ENCODE results near the gene RPTOR. TPM values are rescaled to one million over a fixed set of nuclear protein-coding genes. Genes with fewer than 3 reads are reported as not detected.

RPTOR gene
- total RNA-seq, 2 experiments from 2014 or later, result 60.0 to 67.2 TPM

DNA sequence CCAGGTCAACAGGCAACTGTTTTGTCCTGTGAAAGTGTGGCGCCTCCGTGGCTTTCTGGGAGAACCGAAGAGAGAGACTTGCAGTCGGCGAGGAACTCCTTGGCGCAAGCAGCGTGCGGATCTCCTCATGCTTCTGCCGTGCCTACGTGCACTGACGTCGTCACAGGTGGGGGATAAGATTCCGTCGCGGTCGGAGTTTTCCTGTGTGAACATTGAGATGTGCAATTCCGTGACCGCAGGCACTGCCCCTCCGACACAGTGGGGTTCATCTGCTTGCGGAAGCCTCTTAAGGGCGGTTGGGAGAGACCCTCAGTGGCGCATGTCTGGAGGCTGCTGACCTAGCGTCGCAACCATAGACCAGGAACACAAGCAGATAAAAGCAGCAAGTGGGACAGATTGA is 234.7 kb downstream of the RPTOR start:
- POLR2A ChIA-PET, result no interaction called here
- CTCF ChIA-PET, result no interaction called here

GRCh38 chr17:80779961-80780380 is 235.3 kb downstream of the RPTOR start:
- POLR2A ChIA-PET, result interaction anchor here (0.6 to 0.9 kb wide), 2 partner anchors 10 to 503 kb away, joined by 4 read pairs; no protein-coding TSS in a partner anchor
- CTCF ChIA-PET, result interaction anchor here (1.4 kb wide), 1 partner anchor 14 kb away, joined by 3 read pairs; no protein-coding TSS in a partner anchor

GRCh38 chr17:80780381-80781198 is 236.0 kb downstream of the RPTOR start:
- ChIA-PET POLR2A (interaction anchor here (0.9 kb wide), 1 partner anchor 9 kb away, joined by 4 read pairs; no protein-coding TSS in a partner anchor), CTCF (interaction anchor here (1.1 to 2.0 kb wide), 3 partner anchors 11 to 119 kb away, joined by 3 to 6 read pairs (median 3); no protein-coding TSS in a partner anchor)

GRCh38 chr17:80781211-80781610 is 236.6 kb downstream of the RPTOR start:
- POLR2A ChIA-PET, result no interaction called here
- CTCF ChIA-PET, result interaction anchor here (1.1 to 2.0 kb wide), 3 partner anchors 10 to 118 kb away, joined by 3 to 6 read pairs (median 3); no protein-coding TSS in a partner anchor

DNA sequence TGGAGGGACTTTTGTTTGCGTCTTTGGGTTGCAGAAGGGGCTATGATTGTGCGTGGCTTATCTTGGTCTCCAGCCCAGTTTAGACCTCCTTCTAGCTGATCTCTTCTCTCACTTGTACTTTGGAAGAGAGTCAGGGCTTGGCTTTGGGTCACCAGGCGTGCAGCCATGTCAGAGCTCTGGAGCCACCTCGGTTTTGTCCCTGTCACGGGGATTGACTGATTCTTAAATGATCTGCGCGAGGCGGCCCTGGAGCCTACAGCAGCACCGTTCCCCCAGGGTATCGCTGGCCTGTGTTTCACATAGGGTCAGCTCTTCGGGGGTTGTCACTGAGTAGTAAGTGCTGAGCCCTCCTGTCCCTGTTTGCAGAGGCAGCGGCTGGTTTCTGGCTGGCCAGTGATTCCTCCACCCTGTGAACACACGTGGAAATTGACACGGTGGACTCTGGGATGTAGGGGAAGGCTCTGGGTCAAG is 237.2 kb downstream of the RPTOR start:
- ChIA-PET CTCF (interaction anchor here (1.1 to 2.0 kb wide), 2 partner anchors 9 to 118 kb away, joined by 3 to 6 read pairs; no protein-coding TSS in a partner anchor), POLR2A (no interaction called here)

DNA sequence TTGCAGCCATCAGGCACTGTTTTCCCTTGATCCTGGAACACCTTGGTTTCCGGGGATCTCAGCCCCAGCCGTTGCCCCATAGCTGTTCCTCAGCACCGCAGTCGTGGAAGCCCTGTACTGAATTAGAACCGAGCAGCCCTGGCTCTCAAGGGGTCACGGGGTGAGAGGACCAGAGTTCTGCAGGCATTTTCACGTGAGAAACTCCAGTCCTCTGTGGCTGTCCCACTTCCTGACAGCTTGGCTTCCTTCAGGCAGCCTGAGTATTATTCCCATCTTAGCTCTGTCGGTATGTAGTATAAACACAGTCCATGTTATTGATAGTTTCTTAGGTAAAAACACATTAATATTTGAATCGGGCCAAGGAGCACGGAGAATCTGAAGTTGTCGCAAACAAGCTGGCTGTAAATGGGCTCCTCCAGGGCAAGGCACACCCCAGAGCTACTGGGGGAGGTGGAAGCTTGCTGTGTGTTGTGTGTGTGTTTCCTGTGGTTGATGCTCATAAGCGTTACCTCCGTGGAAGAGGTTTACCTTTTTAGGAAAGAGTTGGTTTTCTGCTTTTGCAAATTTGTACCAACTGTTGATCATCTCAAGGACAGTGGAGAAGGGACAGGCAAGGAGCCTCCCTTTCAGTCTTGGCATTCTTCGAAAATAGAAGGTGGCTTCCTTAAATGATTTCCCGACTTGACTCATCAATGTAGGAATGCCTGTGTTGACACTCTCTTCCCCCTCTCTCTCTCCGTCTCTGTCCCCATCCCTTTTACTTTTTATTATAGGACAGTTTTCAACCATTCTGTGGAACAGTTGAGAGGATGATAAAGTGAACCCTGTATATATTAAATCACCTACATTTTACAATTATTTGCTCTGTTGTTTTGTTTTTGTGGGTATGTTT is 238.1 kb downstream of the RPTOR start:
- ChIA-PET POLR2A (interaction anchor here (0.6 kb wide), 1 partner anchor 328 kb away, joined by 4 read pairs; no protein-coding TSS in a partner anchor), CTCF (interaction anchor here (0.7 to 2.0 kb wide), 2 partner anchors 9 to 51 kb away, joined by 3 to 6 read pairs; no protein-coding TSS in a partner anchor)

GRCh38 chr17:80783486-80783885 is 238.8 kb downstream of the RPTOR start:
- POLR2A ChIA-PET, result no interaction called here

DNA sequence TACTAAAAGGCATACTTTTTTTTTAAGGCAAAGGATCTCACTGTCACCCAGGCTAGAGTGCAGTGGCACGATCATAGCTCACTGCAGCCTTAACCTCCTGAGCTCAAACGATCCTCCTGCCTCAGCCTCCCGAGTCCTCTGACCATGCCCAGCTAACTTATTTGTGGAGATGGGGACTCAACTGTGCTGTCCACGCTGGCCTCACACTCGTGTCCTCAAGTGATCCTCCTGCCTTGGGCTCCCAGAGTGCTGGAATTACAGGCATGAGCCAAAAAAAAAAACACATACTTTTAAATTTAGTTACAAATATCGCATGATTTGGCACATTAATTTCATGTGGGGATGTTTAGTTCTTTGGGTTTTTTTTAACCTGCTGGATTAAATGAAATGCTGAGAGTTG is 239.3 kb downstream of the RPTOR start:
- POLR2A ChIA-PET, result no interaction called here
- CTCF ChIA-PET, result no interaction called here

More at GRCh38 chr17:80783486-80783885, 238.8 kb downstream of the RPTOR start:
- CTCF ChIA-PET, result no interaction called here

DNA sequence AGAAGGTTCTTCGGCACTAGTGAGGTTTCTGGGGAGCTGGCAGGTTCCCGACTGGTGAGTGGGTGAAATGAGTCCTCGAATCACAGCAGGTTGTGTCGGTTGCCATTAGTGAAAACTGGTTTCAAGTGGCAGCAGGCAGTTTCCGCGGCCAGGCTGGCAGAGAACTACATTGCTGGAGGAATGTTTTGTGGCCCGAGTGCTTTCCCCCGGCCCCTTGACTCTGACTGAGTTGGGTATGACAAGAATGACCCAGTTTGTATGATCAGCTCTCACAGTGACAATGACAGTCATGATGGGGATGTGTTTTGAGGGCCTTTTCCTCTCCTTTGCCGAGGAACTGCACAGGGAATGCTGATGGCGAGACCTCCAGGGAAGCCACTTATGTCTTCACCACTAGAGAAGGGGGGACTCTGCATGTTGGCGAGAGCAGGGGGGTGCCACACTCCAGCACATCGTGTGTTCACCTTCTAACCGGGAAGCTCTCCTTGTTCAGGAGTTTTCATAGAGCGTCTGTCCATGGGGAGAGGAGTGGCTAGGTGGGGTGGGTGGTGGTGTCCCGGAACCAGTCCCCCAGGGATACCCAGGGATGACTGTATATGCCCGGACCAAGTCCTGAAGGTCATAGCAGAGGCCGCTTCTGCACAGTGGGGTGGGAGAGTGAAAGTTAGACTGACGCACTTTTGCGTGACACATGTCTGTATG is 241.0 kb downstream of the RPTOR start:
- POLR2A ChIA-PET, result no interaction called here
- CTCF ChIA-PET, result no interaction called here

GRCh38 chr17:80786470-80786869 is 241.8 kb downstream of the RPTOR start:
- POLR2A ChIA-PET, result no interaction called here

DNA sequence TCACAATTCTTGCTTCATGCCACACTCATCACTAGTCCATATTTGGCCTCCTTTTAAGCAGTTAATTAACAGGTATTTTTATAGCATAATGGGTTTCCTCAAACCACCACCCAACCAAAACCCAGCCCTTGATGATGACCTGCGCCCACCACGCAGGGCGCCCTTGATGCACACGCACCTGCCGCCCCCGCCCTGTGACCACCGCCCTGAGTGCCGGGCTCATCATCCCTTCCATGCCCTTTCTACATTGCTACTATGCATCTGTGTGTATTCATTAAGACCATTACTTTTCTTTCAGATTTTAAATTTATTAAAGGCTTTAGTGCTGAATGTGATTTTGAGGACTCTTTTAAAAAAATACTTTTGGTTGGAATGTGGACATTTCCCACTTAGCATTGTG is 242.2 kb downstream of the RPTOR start:
- ChIA-PET CTCF (no interaction called here), POLR2A (no interaction called here)

More at GRCh38 chr17:80786470-80786869, 241.8 kb downstream of the RPTOR start:
- CTCF ChIA-PET, result no interaction called here

GRCh38 chr17:80787881-80788280 is 243.2 kb downstream of the RPTOR start:
- ChIA-PET CTCF (no interaction called here), POLR2A (no interaction called here)

DNA sequence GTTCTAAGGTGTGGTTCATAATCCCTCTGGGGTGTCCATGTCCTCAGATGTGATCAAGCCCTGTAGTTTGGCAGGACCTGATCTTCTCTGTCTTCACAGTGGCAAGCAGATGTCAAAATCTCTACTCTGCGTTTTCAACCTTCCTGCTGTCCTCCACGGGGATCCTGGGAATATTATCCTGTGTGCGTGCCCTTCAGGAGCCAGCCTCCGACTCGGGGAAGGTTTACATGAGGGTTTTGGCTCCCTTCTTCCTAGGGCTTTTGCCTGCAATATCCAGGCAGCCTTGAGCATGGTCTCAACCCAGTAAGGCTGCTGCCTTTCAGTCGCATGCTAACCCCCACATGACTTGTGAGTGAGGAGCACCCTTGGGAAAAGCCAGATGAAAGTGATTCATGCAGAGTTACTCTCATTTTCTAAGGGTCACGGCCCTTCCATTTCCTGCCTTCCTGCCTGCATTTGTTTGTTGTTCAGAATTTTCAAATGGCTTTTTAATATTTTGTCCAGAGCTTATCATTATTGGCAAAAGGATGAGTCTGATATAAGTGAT is 244.8 kb downstream of the RPTOR start:
- ChIA-PET CTCF (interaction anchor here (1.0 to 1.8 kb wide), 3 partner anchors 15 to 214 kb away, joined by 4 to 6 read pairs (median 4); no protein-coding TSS in a partner anchor), POLR2A (interaction anchor here (1.0 kb wide), 1 partner anchor 9 kb away, joined by 4 read pairs; no protein-coding TSS in a partner anchor)

- ChIA-PET POLR2A (interaction anchor here (1.0 kb wide), 1 partner anchor 10 kb away, joined by 4 read pairs; no protein-coding TSS in a partner anchor), CTCF (interaction anchor here (1.0 to 1.8 kb wide), 4 partner anchors 9 to 215 kb away, joined by 4 to 6 read pairs (median 5); no protein-coding TSS in a partner anchor)
Measured at GRCh38 chr17:80790021-80790765, 245.6 kb downstream of the RPTOR start.

DNA sequence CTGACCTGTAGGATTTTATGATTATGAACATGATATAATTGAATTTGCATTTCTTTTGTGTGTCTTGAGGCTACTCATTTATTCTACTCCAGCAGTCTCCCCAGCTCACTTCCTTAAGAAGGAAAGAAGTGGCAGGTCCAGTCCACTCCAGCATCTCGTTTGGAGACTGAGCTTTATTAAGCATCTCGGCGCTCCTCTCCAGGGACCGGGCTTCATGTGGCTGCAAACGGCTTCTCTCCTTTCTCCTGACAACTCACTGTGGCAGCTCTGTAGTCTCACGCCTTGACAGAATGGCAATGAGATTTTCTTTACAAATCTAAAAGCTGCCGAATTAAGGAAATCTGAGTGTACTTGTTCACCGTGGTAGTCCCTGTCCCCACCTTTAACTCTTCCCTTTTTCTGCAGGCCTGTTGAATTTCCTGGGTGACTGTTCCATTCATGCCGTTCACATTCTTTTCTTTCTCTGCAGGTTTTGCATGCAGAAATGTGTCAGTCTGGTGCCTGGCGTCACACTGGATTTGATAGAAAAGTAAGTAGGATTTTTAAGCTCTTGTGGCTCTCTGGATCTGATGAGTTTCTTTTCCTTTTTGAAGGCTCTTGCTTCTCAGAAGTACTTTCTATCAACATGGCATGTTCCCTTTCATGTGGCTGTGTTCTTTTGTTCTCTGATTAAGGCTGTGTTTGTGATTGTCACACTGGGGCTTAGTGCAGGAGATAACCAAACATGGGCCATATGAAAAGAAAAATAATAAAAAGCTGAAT is 246.5 kb downstream of the RPTOR start:
- POLR2A ChIA-PET, result interaction anchor here (0.7 to 0.9 kb wide), 2 partner anchors 33 to 66 kb away, joined by 3 read pairs; no protein-coding TSS in a partner anchor
- CTCF ChIA-PET, result interaction anchor here (1.6 to 1.8 kb wide), 2 partner anchors 10 to 42 kb away, joined by 6 read pairs; no protein-coding TSS in a partner anchor

DNA sequence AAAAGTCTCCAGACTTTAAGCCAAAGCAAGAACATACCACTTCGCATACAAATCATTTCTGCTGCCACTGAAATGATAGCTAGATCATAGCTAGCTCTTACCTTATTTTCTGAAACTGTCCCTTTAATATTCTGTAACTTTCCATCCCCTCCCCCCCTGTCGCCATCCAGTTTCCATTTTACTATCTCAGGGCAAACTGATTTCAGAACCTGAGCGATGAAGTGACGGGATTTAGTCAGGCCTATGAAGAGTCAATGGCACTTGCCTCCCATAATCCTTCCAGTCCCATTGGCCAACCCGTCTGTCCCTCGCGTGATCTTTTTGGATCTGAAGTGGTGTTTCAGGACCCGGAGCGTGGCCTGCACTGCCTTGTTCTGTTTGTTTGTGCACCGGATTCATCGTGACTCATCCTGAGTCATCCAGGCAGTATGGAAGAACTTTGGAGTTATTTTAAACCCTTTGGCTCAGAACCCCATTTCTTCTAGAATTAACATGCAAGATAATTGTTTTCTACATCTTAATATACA is 247.2 kb downstream of the RPTOR start:
- ChIA-PET CTCF (interaction anchor here (0.6 to 1.6 kb wide), 2 partner anchors 10 to 483 kb away, joined by 3 to 6 read pairs; no protein-coding TSS in a partner anchor), POLR2A (interaction anchor here (0.7 to 0.9 kb wide), 3 partner anchors 30 to 65 kb away, joined by 3 to 4 read pairs (median 3); no protein-coding TSS in a partner anchor)

Measured in activated CD8-positive, alpha-beta memory T cell treated with anti-CD3 and anti-CD28 coated beads for 36 hours (primary cell).